Measurements from ENCODE around the gene DMD. TPM values are rescaled to one million over a fixed set of nuclear protein-coding genes. Genes with fewer than 3 reads are reported as not detected.

DMD gene
- polyA plus RNA-seq, 1 donor from 2014 or later = 21.6 TPM

DNA sequence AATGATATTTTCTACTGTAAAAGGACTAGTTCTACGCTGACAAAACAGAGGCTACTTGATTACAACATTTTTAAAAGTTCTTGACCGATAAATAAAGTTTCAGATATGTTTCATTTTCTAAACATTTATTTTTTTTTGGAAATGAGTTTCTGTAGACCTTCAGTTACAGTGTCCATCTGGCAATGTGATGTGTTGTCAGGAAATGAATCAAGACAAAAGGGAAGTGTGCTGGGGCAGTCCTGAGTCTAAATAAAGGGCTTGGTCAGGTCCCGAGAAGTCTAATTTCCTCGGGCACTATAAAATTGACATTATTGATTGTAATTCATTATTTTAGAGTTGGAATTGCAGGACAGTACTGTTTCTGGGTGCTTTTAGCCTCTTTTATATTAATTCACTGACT lies 2082.5 kb downstream of the DMD start:
- no peaks in the 10 kb centered on the region for H3K9me3 ChIP-seq (ENCODE audit: low read length)
- H3K27ac ChIP-seq (ENCODE audit: low read length) = no peak overlapping the region
- H3K36me3 ChIP-seq (ENCODE audit: insufficient read depth, low read length) = no peaks in the 10 kb centered on the region
- H3F3A ChIP-seq (ENCODE audit: insufficient read depth, low read length, poor library complexity, severe bottlenecking) = no peaks in the 10 kb centered on the region
- H3K9me2 ChIP-seq (ENCODE audit: insufficient read depth, low read length) = no peaks in the 10 kb centered on the region
- no peak overlapping the region for H3K4me3 ChIP-seq (ENCODE audit: low read length)
- no peak for TF ChIP-seq POLR2AphosphoS5 (IDR thresholded peaks at IDR 0.05)
- TF ChIP-seq, protein P1, sequence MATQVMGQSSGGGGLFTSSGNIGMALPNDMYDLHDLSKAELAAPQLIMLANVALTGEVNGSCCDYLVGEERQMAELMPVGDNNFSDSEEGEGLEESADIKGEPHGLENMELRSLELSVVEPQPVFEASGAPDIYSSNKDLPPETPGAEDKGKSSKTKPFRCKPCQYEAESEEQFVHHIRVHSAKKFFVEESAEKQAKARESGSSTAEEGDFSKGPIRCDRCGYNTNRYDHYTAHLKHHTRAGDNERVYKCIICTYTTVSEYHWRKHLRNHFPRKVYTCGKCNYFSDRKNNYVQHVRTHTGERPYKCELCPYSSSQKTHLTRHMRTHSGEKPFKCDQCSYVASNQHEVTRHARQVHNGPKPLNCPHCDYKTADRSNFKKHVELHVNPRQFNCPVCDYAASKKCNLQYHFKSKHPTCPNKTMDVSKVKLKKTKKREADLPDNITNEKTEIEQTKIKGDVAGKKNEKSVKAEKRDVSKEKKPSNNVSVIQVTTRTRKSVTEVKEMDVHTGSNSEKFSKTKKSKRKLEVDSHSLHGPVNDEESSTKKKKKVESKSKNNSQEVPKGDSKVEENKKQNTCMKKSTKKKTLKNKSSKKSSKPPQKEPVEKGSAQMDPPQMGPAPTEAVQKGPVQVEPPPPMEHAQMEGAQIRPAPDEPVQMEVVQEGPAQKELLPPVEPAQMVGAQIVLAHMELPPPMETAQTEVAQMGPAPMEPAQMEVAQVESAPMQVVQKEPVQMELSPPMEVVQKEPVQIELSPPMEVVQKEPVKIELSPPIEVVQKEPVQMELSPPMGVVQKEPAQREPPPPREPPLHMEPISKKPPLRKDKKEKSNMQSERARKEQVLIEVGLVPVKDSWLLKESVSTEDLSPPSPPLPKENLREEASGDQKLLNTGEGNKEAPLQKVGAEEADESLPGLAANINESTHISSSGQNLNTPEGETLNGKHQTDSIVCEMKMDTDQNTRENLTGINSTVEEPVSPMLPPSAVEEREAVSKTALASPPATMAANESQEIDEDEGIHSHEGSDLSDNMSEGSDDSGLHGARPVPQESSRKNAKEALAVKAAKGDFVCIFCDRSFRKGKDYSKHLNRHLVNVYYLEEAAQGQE (IDR thresholded peaks at IDR 0.05; ENCODE audit: borderline replicate concordance) = no peak
- no peak for TF ChIP-seq EZH2 (IDR thresholded peaks at IDR 0.05; ENCODE audit: borderline replicate concordance, insufficient read depth, low read length, poor library complexity, severe bottlenecking)
- TF ChIP-seq EP300 (conservative IDR thresholded peaks at IDR 0.05; ENCODE audit: poor library complexity, severe bottlenecking) = no peak
- no peak for TF ChIP-seq SMC3 (conservative IDR thresholded peaks at IDR 0.05; ENCODE audit: poor library complexity)
- no peak overlapping the region for H3K9ac ChIP-seq (ENCODE audit: low read length)
- H3K4me2 ChIP-seq (ENCODE audit: low read length) = no peak overlapping the region
- no peaks in the 10 kb centered on the region for H4K20me1 ChIP-seq (ENCODE audit: insufficient read depth)
- no peak overlapping the region for H2AFZ ChIP-seq (ENCODE audit: low read depth, low read length)
- no peaks in the 10 kb centered on the region for H3K27me3 ChIP-seq (ENCODE audit: insufficient read depth, low read depth, low read length)
- H3K79me2 ChIP-seq (replicated peaks; ENCODE audit: insufficient read depth, low read length) = no peaks in the 10 kb centered on the region

DNA sequence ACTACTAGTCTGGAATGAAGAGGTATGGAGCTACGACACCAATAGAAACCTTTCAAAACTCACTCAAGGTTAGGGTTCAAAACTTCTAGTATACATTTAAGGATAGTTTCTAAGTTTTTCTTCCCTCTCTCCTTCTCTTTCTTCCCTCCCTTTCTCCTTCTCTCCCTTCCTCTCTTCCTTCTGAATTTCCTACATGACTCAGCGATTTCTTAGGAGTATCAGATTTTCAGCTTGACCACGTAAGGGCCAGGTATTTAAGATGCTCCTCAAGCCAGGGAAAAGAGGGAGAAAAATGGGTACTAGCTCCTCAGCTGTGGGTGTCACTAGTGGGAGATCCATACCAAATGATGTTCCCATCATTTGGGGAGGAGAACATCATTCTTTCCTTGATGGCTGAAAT lies 2083.6 kb downstream of the DMD start:
- TF ChIP-seq, protein P1 (IDR thresholded peaks at IDR 0.05; ENCODE audit: borderline replicate concordance) = no peak
- no peak for TF ChIP-seq POLR2AphosphoS5 (IDR thresholded peaks at IDR 0.05)
- TF ChIP-seq MXI1 (conservative IDR thresholded peaks at IDR 0.05; ENCODE audit: poor library complexity, severe bottlenecking) = no peak
- no peak for TF ChIP-seq EZH2 (IDR thresholded peaks at IDR 0.05; ENCODE audit: borderline replicate concordance, insufficient read depth, low read length, poor library complexity, severe bottlenecking)
- no peak for TF ChIP-seq SMC3 (conservative IDR thresholded peaks at IDR 0.05; ENCODE audit: poor library complexity)
- no peak for TF ChIP-seq TAF1 (IDR thresholded peaks at IDR 0.05; ENCODE audit: low read depth)
- TF ChIP-seq, protein P2, sequence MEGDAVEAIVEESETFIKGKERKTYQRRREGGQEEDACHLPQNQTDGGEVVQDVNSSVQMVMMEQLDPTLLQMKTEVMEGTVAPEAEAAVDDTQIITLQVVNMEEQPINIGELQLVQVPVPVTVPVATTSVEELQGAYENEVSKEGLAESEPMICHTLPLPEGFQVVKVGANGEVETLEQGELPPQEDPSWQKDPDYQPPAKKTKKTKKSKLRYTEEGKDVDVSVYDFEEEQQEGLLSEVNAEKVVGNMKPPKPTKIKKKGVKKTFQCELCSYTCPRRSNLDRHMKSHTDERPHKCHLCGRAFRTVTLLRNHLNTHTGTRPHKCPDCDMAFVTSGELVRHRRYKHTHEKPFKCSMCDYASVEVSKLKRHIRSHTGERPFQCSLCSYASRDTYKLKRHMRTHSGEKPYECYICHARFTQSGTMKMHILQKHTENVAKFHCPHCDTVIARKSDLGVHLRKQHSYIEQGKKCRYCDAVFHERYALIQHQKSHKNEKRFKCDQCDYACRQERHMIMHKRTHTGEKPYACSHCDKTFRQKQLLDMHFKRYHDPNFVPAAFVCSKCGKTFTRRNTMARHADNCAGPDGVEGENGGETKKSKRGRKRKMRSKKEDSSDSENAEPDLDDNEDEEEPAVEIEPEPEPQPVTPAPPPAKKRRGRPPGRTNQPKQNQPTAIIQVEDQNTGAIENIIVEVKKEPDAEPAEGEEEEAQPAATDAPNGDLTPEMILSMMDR (IDR thresholded peaks at IDR 0.05; ENCODE audit: poor library complexity, severe bottlenecking) = no peak
- no peak for TF ChIP-seq RAD21 (conservative IDR thresholded peaks at IDR 0.05)
- no peak for TF ChIP-seq EP300 (conservative IDR thresholded peaks at IDR 0.05; ENCODE audit: poor library complexity, severe bottlenecking)

More for the DNA sequence above, 2083.6 kb downstream of the DMD start:
- H3K79me2 ChIP-seq (replicated peaks; ENCODE audit: insufficient read depth, low read length) = no peaks in the 10 kb centered on the region
- no peaks in the 10 kb centered on the region for H3F3A ChIP-seq (ENCODE audit: insufficient read depth, low read length, poor library complexity, severe bottlenecking)
- H2AFZ ChIP-seq (ENCODE audit: low read depth, low read length) = no peak overlapping the region
- H3K36me3 ChIP-seq (ENCODE audit: insufficient read depth, low read length) = no peaks in the 10 kb centered on the region
- no peak overlapping the region for H3K4me2 ChIP-seq (ENCODE audit: low read length)
- H3K9me2 ChIP-seq (ENCODE audit: insufficient read depth, low read length) = no peaks in the 10 kb centered on the region
- H4K20me1 ChIP-seq (ENCODE audit: insufficient read depth) = no peaks in the 10 kb centered on the region
- H3K27me3 ChIP-seq (ENCODE audit: insufficient read depth, low read depth, low read length) = no peaks in the 10 kb centered on the region
- no peaks in the 10 kb centered on the region for H3K9me3 ChIP-seq (ENCODE audit: low read length)
- no peak overlapping the region for H3K4me3 ChIP-seq (ENCODE audit: low read length)
- no peak overlapping the region for H3K27ac ChIP-seq (ENCODE audit: low read length)
- no peak overlapping the region for H3K9ac ChIP-seq (ENCODE audit: low read length)
